Activated CD4-positive, alpha-beta T cell treated with anti-CD3 and anti-CD28 coated beads, Interleukin-2, Interleukin-6, amounts not matched to agents 100 ng/mL and 50 ng/mL, durations not matched to agents 16 hours and 8 hours (primary cell): ENCODE results near the gene CCDC197.

ENCODE experiments used
- DNase-seq: peaks from one replicate; pipeline ENCODE4 v3.0.0-alpha.2; 2020

CCDC197 gene

DNA sequence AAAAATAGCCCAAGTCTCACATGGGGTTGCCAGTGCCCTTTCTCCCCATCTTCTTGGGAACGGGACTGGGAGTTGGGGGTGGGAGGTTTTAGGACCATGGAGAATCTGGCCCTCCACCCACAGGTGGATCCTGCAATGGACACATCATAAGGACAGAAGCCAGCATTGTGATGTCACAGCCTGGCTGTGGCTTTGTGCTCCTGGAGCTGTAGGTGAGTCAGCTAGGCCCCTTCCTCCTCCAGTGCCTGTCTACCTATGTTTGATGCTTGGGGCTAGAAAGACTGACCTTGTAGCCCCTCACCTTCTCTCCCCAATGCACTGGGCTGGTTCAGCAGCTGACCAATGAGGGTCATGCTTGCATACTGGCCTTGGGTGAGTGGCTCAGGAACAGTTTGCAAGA, at the start of gene CCDC197:
Gene CCDC197 (plus strand): TSS at position 220 of the 400 bp plus-strand sequence. CDS start 831 bp downstream, outside the sequence.
- no peak for DNase-seq

DNA sequence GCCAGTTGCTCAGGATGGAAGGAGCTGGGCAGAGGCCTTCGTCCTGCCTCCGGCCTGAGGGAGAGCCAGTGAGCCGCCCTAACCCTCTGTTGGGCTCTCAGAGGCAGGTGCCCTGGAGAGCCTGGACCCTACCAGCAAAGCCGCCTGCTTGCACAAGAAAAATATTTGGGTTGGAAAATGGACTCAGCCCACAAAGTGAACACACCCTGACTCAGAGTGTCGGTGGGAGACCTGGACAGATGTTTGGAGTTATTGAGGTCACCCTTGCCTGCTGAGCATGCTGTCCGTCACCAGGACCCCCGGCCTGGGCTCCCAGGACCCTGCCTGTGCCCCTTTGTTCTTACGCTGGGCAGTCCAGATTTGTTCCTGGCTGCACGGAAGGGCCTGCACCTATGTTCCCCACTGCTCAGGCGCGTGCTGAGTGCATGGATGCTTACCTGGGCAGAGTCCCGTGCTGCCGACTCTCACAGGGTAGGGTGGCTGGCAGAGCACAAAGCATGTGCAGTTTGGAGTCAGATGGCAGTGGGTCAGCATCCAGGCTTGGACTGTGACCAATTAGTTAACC, 47.5 kb upstream of the CCDC197 start:
- no peak for DNase-seq

DNA sequence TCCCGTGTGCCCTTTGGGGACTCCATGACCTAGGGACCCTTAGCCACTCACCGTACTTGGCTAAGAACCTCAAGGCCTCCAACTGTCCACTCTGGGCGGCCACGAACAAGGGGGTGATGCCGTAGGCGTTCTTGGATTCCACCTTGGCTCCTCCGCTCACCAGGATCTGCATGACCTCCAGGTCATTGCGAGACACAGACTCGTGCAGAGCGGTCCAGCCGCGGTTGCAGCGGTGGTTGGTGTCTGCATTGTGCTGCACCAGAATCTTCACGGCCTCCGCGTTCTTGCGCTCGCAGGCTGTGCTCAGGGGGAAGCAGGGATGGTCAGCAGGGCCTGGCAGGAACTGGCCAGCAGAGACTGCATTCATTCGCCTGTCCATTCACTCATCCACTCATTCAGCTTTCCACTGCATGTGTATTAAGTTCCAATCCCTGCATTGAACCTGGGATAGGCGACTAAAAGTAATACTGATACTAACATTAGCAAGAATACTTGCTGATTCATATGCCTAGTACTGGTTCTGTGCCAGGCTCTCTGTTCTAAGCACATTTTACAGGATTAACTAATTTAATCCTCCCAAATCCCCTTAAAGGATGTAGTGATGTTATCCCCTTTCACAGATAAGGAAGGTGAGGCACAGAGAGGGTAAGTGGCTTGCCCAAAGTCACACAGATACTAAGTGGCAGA, 46.0 kb upstream of the CCDC197 start:
- no peak for DNase-seq

DNA sequence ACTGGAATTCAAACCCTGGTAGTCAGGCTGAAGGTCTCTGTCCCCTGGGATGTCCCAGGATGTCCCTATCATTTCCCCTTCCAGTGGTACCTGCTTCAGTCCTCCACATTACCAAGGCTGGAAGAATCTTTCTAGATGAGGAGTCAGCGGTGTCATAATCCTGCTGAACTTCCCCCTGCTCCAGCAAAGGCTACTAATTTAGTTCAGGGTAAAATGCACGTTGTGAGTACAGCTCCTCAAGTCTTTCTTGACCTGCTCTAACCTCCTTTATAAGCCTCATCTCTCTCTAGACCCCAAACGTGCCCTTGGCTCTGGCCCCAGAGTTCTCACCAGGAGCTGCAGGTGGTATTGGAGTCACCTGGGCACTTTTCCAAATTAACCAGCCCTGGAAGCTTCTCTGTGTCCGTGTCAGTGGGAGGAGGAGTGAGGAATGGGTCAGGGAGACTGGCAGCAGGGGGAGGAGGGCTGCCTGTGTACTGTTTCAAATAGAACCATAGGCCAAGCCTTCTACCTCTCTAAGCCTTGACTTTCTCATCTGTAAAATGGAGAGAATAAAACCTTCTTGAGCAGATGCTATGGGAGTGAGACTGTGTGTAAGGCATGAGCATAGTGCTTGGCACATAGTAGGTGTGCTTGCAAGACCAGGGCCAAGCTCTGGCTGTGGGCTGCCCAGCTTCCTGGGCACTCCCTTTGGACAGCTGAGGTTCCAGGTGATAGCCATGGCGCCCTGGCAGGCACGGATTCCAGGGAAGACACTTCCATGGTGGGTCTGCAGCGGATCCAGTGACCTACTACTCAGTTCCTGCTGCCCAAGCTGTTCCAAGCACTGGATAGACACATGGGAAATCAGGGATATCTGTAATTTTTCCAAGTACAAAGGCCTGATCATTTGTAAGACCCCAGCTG, 45.2 kb upstream of the CCDC197 start:
- DNase-seq = no peak

DNA sequence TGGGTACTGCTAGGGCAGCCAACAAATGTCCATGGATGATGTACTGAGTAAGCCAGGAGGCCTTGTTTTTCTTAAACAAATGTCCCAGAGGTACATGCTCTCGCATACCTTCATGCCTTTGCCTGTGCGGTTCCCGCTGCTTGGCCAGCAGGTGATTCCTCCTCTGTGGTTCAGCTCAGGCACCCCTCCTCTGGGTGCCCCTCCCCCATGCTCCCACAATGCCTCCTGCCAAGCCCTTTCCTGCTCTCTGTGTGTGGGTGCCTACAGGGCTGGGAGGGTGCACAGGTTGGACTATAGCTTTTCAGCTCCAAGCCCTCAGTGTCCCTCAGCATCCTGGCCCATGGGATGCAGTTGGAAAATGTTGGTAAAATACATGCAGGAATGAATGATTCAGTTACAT, 44.3 kb upstream of the CCDC197 start:
- DNase-seq = no peak

DNA sequence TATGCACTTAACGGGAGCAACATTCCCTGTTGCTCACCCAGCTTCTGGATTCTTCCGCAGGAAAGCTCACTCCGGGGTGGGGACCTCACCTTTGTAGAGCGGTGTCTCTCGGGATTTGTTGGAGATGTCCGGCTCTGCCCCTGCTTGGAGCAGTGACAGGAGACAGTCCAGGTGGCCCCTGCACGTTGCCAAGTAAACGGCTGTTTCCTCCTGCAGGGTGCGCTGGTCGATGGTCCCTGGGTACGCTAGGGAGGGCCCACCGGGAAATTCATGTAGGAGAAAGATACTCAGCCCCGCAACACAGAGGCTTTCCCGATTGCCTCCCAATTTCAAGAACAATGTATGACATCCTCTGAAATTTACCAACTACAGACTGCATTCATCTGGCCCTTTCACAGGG, 43.8 kb upstream of the CCDC197 start:
- DNase-seq = no peak

DNA sequence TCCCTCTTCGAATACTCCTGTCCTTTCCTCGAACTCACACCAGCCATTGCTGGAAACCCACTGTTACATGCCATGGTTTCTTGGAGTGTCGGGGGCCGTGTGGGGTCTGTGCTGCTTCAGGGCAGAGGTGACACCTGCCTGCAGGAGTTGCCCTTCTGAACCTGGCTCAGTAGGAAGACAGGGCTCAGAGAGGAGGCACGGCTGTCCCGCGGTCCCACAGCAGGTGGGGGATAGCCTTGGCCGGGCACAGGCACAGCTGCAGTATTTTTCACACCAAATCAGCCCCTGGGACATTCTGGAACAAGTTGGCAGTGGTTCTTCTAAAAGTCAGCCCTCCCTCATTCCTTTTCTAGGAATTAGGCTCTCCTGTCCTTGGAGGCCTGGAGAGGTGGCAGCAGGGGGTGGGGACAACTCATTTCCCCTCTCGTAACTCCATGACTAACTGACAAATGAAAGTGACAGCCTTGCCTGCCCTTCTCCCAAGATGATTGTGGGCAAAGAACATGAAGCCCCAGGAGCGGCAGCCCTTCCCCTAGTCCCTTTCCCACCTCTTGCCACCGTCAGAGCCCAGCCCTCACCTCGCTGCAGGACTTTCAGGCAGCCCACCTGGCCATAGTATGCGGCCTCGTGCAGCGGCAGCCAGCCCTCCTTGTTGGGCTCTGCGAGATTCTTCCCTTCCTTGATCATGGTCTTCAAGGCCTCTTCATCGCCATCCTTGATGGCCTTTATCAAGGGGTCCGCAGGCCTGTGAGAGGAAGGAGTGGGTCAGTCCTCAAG, 43.2 kb upstream of the CCDC197 start:
- no peak for DNase-seq

DNA sequence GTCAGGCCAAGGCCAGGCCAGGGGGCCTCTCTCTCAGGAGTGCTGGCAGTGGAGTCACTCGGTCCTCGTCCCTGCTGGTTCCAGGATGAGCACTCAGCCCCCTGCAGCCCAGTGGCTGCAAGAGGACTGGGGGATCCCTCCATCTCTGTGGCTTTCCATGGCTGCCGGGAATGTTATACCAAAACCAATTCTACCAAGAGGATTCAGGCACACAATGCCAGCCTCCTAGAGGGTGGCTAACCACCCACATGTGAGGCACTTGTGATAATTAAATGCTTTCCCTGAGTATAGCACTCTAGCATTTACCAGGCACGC, 42.6 kb upstream of the CCDC197 start:
- DNase-seq = no peak

DNA sequence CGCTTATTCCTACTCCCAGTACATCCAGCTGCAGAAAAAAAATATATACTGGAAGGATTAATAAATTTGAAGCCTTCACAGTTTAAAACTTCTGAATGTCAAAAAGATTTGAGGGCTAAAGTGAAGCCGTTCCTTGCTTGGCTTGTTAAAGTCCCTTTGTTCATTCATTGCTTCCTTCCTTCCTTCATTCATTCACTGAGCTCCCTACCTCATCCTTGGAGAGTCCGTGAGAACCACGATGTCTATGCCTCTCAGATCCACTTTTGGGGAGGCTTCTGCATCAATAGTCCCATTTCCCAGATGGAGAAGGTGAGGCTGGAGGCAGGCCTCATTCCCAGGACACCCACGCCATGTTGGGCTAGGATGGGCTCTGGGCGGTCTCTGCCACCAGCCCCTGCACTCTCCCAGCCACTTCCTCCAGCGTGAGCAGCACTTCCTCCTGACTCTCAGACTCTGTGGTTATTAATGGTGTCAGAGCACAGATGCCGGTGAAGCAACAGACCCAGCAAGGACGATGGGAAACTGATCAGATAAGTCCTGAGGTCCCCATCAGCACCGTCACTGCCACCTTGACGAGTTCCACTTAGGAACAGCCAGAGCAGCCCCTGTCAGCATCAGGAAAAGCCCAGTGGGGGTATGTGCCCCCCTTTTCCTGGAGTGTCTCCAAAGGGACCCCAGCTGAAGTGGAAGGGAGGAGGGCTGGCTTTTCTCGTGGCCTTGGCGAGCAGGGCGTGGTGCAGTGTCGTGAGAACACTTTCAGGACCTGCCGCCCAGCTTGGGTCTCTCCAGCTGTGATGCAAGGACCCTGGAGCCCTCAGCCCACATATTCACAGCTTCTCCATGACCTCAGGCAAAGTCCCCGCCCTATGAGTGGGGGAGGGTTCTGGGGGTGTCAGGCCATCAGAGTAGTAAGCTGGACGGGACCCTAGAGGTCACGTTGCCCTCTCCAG, 41.9 kb upstream of the CCDC197 start:
- peak; percentile 84 for DNase-seq

DNA sequence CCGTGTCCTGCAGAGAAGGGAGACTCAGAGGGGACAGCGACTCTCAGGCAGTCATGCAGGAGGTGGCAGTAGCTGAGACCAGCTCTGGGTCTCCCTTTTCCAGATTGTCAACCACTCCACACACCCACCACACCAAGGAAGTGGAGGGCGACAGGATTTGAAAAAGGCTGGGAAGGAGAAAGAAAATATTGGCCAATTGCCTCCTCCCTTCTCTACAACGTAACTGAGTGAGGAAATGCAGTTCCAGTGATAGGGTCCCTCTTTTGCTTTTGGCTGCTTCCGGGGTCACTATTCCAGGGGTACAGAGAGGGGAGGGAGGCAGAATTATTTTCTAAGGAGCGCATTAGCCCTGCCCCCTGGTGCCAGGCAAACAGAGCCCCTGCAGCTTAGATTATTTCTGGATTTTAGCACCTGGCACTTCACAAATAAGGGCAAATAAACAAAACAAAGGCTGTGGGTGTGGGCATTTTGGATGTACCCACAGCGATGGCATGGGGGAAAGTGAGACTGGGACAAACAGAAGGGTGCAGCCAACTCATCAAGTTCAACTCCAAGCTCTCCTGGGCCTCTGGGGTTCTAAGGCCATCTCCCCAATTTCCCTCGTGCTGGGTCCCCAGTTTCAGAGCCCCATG, 41.1 kb upstream of the CCDC197 start:
- no peak for DNase-seq

DNA sequence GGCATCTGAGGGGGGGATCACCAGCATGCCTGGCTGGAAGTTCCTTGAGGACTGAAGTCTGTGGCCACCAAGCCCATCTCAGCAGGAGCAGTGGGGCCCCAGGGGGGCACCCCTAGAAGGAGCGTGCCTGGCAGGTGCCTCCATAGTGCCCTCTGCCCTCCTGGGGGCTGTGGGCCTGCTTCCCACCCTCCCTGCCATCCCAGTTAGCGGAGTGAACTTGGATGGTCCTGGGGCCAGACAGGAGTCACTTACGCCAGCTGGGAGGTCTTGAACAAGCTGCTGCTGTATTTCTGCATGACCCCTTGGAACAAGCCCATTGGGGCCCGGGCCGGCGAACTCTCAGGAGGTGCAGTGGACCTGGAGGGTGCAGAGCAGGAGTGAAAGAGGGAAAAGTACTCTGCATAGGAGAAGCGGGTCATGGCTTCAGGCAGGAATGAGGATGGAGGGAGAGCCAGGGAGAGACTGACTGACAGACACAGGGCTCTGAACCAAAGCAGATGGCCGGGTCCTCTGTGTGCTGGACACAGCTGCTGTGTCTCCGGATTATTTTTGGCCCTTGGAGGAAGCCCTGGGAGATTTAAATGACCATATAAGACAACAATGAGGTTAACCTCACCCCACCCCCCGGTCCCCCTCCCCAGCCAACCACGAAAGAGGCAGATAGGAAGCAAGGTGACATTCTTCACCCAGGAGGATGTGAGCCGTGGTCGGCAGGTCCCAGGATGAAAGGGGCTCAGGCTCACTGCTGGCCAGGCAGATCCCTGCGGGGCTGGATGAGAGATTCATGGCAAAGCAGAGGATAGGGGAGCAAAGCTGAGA, 40.4 kb upstream of the CCDC197 start:
- no peak for DNase-seq

DNA sequence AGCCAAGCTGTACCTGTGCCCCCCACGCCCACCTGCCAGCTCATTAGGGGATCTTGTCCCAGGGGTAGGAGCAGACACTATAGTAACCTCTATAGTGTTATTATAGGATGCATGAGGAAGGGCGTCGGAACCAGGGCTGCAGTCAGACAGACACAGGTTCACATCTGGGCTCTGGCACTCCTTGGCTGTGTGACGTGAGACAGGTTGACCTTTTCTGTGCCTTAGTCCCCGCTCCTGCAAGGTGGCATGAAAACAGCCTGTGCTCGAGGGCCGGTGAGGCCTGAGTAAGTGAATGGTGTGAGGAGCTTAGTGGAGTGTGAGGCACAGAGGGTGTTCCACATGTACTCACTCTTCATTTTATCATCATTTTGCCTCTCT, 39.8 kb upstream of the CCDC197 start:
- no peak for DNase-seq

DNA sequence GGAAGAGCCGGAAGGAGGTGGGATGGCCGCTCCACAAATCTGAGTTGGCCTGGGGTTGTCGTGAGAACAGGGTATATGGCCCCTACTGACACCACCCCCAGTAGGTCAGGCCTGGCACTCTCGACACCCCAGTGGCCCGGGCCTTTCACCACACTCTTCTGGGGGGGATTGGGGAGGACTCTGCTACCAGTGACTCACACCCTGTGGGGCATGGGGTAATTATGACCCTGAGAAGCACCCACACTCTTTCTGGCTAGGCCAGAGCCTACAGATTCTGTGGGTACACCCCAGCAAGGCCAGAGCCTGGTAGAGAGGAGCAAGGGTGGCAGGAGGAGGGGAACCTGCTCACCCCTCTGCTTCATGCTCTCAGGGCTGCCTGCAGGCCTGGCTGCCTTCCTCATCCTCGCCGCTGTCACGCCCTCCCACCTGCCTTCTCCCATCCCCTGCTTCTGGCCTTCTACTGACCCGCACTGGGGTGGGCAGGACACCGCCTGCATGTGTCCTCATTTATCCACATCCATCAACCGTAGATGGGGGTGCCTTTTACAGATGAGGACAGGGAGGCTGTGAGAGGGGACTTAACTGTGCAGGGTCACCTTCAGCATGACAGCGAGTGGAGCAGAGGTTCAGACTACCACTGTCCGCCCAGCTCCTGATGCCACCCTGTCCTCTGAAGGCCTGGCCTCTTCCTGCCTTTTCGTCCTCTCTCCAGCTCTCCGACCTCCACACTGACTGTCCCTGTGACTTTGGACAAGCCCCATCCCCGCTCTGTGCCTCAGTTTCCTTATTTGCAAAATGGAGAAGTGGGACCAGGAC, 39.1 kb upstream of the CCDC197 start:
- DNase-seq = no peak

DNA sequence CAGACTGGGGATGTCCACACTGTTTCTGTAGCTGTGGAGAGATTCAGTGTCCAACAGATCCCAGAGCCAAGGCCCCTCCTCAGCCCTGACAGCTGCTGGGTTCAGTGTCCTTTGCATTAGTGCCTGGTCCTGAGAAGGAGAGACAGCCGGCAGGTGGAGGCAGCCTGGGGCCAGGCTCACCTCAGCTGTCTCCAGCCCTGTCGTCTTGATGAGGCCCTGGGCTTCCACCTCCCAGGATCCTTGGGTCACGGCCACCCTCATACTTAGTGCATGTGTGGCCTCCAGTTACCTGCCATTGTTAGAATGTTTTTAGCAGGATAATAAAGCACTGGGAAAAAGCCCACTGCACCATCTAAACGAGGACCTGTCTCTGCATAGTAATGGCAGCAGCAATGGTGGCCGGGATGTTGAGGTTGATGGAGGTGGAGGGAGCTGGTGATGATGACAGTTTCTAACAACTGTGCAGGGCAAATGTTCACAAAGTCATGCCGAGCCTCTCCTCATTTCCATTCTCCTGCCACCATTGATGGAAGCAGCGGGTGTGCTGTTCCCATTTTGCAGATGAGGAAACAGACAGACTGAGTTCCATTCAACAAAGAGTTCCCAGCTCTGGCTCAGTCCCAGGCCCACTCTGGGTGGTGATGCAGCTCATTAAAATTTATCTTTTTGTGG, 38.4 kb upstream of the CCDC197 start:
- no peak for DNase-seq

DNA sequence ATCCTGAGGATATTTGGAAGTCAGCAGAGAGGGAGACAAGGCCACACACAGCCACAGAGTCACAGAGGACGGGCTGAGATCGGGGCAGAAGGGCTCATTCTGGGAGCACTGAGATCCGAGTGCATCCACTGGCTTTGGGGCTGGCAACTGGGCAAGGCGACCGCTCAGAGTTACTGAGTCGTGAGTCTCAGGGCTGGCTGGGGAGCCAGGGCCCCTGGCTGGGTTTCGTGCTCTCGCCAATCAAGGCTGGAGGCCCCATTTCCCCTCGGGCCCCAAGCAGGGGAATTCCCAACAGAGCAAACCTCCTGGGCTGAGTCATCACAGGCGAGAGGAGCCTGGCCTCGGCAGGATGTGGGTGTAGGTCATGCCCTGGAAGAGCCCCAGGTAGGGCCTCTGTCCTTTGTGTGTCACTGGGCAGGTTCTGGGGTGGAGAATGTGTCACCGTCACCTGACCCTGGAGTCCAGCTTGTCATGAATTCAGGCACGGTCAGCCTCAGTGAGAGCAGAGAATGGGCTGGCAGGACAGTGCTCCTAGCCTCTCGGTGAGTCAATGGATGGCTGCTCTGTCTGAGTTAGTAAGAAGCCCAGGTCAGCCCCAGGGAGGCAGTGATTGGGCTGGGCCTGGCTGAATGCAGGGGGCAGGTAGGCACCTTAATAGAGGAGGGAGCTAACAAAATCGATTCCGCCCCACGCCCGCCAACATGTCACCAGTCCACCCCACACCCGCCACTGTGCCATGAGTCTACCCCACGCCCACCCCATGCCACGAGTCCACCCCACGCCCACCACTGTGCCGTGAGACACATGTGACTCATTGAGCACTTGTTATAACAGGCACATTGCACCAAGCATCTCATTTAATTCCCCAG, 37.6 kb upstream of the CCDC197 start:
- peak; percentile 98 for DNase-seq

DNA sequence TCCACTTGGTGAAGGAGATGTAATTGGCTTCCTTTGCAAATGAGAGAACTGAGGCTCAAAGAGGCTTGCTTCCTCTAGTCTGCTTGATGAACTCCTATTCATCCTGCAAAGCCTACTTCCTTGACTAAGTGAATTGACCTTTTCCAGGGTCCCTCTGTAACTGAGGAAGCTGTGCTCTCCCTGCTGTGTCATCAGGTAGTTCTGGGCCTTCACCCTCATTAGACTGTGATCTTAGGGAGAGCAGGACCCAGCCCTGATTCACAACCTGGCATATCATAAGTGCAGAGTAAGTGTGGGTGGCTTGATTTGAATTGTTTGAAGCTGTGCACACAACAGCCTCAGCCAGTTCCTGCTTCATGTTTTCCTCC, 37.0 kb upstream of the CCDC197 start:
- DNase-seq = peak; percentile 57

DNA sequence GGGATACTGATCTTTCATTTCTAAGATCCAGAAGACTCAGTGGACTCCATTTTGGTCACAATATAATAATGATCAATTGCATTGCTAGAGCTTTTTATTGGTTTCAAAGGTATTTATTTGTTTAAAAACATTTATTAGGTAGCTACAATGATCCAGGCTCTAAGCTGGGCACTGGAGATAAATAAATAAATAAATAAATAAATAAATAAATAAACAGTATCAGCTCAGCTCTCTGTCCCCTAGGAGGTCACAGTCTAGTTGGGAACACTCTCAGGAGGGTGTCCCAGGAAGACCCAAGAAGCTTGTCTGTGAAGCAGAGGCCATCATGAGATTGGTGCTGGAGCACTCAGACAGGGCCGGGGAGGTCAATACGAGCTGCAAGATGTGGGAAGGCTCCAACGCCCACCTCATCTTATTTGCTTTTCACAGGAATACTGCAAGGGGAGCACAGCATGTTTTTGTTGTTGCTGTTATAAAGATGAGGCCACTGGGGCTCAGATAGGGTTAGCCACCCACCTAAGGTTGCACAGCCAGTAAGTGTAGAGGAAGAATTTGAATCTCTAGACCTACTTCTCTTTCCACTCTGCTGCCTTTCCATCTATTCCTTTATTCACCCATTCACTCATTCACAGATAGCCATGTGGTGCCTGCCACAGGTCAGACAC, 36.2 kb upstream of the CCDC197 start:
- no peak for DNase-seq

DNA sequence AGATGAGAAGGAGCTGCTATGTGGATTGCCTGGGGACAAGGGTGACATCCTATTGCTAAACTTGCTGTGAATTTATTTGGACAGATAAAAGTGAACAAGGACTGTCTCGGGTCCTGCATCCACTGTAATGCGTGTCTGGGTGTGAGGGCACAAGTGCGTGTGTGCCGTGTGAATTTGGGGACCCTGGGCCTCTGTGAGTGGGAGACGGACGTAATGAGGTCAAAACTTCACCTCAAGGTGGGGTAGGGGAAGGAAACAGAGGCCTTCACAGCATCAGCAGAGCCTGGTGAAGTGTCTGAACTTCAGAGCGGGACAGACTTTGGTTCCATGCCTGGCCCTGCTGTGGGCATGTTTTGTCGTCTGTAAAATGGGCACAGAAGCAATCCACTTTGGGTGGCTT, 35.5 kb upstream of the CCDC197 start:
- no peak for DNase-seq
